Esophagus muscularis mucosa (tissue), 3 donors: Measurements from ENCODE around the gene TMEM121.

Experiments used
- CTCF ChIP-seq, 3 experiments: fragments of 200-600 bp in 2 of 3; fragments of 450-650 bp in 1 of 3; sonication (generic) in 2 of 3; IDR thresholded peaks; one replicate each; pipeline ENCODE4 v1.5.1; 2017 to 2019; ENCODE audit warnings: antibody characterized with exemption in 3 of 3, mild to moderate bottlenecking in 2 of 3, moderate library complexity in 1 of 3
- EP300 ChIP-seq: sonication (generic); formaldehyde crosslinking; IDR thresholded peaks from one replicate; pipeline ENCODE4 v1.6.1; 2017; ENCODE audit warnings: antibody characterized with exemption

- TF ChIP-seq EP300 (no peak), CTCF (IDR thresholded peaks at IDR 0.05) (no peak)
Measured at GRCh38 chr14:105500726-105501101, 25.7 kb upstream of the TMEM121 start.
